ENCODE measurements around the gene DDC. TPM values are rescaled to one million over a fixed set of nuclear protein-coding genes. Genes with fewer than 3 reads are reported as not detected.

The DDC gene
- total RNA-seq, 1 donor, result not detected

DNA sequence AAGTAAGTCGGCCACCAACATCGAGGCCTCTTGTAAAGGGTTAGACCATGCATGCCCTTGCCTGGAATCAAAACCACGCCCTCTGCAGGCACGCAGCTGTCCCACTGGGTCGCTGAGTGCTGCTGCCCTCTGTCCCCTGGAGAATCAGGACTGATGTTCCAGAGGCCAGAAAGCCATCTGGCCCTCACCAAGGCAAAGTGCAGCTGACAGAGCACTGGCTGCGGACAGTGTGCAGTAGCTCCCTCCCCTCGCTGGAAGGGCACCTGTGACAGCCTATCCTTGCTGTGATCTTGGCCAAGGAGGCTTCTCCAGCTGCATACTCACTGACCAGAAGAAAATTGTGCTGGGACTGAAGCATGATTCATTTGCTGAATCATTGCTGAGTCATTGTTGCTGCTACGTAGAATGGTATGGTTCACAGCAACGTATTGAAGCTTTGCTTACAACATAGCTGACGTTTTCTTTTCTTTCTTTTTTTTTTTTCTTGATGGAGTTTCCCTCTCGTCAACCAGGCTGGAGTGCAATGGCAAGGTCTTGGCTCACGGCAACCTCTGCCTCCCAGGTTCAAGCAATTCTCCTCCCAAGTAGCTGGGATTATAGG lies 30.4 kb downstream of the DDC start:
- TF ChIP-seq, protein P1, sequence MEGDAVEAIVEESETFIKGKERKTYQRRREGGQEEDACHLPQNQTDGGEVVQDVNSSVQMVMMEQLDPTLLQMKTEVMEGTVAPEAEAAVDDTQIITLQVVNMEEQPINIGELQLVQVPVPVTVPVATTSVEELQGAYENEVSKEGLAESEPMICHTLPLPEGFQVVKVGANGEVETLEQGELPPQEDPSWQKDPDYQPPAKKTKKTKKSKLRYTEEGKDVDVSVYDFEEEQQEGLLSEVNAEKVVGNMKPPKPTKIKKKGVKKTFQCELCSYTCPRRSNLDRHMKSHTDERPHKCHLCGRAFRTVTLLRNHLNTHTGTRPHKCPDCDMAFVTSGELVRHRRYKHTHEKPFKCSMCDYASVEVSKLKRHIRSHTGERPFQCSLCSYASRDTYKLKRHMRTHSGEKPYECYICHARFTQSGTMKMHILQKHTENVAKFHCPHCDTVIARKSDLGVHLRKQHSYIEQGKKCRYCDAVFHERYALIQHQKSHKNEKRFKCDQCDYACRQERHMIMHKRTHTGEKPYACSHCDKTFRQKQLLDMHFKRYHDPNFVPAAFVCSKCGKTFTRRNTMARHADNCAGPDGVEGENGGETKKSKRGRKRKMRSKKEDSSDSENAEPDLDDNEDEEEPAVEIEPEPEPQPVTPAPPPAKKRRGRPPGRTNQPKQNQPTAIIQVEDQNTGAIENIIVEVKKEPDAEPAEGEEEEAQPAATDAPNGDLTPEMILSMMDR (IDR thresholded peaks at IDR 0.05; ENCODE audit: insufficient read depth, low read depth, low read length), result peak; percentile 16
- peak; percentile 97 for DNase-seq (ENCODE audit: low read depth)
- H3K4me3 ChIP-seq (ENCODE audit: low read depth, low read length), result no peak overlapping the region

DNA sequence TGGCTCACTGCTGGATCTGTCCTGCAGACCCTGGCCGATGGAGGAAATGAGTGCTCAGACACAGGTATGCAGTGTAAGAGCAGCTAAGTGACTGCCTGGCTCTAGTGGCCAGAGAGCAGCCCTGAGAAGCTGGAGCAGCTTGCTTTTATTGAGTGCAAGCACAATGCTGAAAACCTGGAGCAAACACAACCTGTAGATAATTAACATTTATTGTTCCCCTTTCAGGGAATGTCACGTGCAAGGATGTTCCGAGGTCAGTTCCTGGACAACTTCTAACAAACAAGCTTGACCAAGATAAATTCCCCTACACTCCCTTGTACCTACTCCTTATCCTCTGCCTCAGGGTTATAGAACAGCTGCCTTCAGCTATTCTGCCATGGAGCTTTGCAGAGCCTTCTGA lies 31.3 kb downstream of the DDC start:
- no peak for DNase-seq (ENCODE audit: low read depth)
- no peak overlapping the region for H3K4me3 ChIP-seq (ENCODE audit: low read depth, low read length)
- TF ChIP-seq, protein P1 (IDR thresholded peaks at IDR 0.05; ENCODE audit: insufficient read depth, low read depth, low read length), result no peak

DNA sequence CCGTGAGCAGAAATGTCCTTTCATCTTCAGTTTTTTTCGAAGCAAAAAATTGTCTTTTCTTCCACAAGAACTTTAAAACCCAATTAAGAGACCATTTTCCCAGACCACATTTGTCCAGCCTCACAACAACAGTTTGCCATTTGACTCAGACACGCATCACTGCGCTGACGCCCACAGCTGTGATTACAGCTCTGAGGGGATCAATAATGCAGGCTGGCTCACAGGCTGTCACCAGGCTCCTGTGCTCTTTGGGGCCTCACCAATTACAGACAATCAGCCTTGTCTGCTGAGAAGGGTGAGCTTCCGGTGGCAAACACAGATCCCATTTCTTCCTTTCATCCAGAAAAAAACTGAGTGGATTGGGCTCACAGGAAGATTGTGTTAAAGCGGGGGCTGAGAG lies 33.3 kb downstream of the DDC start:
- DNase-seq (ENCODE audit: low read depth), result no peak
- TF ChIP-seq, protein P1 (IDR thresholded peaks at IDR 0.05; ENCODE audit: insufficient read depth, low read depth, low read length), result no peak
- no peak overlapping the region for H3K4me3 ChIP-seq (ENCODE audit: low read depth, low read length)

DNA sequence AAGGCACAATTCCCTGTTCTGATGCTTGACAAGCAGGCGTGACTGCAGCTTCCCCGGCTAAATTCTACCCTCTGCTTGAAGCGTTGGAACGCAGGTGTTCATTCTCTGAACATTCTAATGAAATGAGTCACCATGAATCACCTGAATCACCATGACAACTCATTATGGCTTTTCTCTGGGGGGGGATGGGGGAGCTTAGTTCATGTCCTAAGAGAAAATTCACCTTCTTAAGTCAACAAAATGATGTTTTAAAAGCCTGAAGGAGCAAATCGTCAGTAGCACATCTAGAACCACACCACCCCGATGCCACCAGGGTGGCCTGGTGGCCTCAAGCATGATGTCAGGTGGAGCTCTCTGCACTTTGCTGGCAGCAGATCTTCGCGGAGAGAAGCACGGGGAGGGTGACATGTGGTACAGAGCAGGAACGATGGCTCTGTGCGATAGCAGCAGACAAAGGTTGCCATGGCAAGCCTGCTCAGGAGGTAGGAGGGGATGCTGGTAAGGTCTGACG lies 33.7 kb downstream of the DDC start:
- no peak overlapping the region for H3K4me3 ChIP-seq (ENCODE audit: low read depth, low read length)
- no peak for DNase-seq (ENCODE audit: low read depth)
- TF ChIP-seq, protein P1 (IDR thresholded peaks at IDR 0.05; ENCODE audit: insufficient read depth, low read depth, low read length), result no peak

DNA sequence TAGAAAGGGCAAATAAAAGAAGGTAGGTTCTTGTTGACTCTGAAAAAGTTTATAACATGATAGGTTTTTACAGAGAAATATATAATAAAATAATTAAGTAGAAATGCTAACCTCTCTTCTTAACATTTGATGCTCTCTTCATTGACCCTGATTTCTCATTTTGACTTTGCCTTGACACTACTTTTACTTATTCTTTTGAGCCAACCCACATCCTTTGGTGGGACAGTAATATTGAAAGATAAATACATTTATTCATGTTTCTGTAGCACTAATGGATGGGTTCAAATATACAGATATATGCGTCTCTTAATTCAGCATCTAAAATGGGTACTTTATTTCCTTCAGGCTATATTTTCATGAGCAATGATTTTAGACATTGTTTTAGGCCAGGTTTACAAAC lies 34.4 kb downstream of the DDC start:
- H3K4me3 ChIP-seq (ENCODE audit: low read depth, low read length), result no peak overlapping the region
- TF ChIP-seq, protein P1 (IDR thresholded peaks at IDR 0.05; ENCODE audit: insufficient read depth, low read depth, low read length), result no peak
- DNase-seq (ENCODE audit: low read depth), result no peak

DNA sequence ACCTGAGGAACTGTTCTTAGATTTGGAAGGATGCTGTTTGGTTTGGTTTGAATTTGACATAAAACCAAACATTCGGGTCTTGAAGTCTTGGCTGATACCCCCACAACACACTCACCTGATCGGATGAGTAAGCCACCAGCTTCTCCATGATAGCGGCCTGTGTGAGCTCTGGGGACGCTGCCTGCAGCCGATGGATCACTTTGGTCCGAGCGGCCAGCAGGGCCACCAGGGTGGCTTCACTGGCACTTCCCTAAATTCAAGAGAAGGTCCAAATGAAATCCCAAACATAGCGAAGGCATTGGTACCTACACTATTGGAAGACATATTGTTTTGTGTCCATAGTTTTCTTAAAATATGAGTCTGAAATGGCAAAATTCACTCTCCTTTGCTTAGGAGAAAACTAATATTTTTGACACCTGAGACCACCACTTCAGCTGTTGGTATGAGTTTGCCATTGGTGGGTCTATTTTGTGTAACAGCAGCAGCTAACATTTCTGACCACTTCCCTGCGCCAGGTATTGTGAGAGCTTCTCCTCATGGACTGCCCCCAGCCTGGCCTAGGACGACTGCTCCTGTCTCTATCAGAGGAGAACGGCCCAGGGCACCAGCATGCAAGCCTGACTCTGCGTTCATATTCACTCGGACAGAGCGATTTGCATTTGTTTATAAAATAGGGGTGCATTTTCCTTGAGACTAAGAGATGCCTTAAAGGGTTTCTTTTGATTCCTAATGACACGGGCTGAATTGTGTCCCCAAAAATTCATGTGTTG lies 35.9 kb downstream of the DDC start:
- no peak overlapping the region for H3K4me3 ChIP-seq (ENCODE audit: low read depth, low read length)
- TF ChIP-seq, protein P1 (IDR thresholded peaks at IDR 0.05; ENCODE audit: insufficient read depth, low read depth, low read length), result no peak
- no peak for DNase-seq (ENCODE audit: low read depth)
